GM18507 (cell line): ENCODE data around the gene ACVRL1.

Experiments
- DNase-seq: peaks from one replicate; pipeline ENCODE4 v3.0.0; 2011; ENCODE audit warnings: low read depth; ENCODE audit not compliant: insufficient read length; ENCODE audit errors: extremely low spot score
- FAIRE-seq: peaks from 2 replicates; lab custom pipeline; 2011; peaks lifted over from hg19 to GRCh38; lab: Jason Lieb, UNC

Gene ACVRL1

DNA sequence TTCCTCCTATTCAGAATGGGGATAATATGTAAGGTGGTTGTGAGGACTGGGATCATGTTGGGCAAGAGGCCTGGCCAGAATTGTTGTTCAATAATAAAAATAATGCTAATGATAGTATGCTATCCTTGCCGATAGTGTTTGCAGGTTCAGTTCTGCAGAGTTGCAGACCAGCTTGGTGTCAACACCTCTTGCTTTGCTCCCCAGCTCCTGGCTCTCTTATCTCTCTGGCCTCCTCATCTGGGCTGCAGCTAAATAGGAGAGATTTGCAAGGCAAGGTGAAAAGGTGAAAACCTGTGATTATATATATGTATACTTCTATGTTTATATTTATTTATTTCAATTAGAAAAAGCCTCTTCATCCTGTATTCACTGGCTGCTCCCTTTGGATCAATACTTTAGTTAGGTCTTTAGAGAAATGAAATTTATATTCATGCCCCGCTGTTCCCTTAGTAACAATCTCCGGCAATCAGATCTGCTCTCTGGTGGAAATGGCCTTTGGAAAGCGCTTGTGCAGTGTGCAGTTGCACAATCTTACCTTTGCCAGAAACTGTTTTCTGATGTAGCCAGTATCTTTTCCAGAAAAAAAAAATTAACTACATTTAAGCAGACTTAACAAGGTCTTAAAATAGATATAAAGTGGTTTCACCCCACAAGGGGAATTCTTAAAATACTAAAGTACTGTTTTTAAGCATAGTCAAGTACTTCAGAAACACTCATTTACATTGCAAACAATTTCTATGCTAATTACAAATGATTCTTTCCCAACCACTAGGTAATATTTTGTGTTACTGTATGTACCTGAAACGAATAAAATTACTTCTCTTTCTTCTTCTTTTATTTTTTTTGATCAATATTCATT is 25.1 kb downstream of the ACVRL1 start:
- FAIRE-seq: no peak

DNA sequence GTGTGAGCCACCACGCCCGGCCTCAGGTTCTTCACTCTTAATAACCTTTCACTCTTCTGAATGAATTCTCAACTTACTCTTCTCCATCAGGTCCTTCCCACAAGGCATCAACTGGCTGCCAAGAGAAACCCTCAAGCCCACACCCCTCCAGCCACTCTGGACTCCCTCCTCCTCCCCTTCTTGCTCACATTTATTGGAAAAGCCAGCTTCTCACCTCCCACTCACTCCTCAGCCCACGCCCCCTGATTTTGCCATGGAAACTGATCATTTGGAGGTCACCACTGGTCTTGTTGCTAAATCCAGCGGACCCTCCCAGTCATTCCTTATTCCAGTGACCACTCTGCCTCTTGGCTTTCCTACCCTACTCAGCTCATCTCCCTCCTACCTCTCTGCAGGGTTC is 26.8 kb downstream of the ACVRL1 start:
- FAIRE-seq (no peak), DNase-seq (no peak)

More for the DNA sequence above, 25.1 kb downstream of the ACVRL1 start:
- no peak for DNase-seq

DNA sequence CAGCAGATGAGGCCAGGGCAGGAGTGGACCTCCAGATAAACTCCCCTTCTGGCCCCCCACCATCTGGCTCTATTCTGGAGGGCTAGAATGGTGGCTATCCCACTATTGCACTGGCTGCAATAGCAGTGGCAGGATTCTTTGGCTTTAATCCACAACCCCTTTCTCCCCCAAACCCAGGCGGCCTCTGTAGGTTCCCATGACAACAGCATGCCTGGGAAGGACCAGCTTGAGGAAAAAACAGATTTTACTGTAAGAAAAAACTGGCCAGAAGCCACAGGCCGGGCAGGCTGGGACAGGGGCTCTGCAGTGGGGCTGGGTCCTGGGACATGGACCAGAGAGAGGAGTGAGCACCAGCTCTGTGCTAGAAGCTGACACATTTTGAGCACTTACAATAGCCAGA is 30.6 kb downstream of the ACVRL1 start:
- no peak for DNase-seq
- no peak for FAIRE-seq

DNA sequence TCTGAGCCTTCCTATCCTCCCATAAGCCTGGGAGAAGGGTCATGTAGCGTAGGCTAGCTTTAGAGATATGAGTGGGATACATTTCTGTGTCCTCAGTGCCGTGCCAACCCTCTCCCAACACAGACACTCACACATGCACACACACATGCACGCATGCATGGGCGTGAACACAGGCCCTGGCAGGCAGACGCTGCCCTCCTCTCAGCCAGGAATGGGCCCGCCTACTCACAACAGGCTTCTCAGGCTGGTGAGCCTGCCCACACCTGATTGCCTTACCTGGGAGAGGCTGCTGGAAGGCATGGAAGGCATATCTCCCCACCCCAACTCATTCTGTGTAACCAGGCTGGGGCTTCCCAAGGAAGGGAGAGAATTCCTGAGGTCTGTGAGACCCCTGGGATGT is 31.4 kb downstream of the ACVRL1 start:
- DNase-seq (no peak), FAIRE-seq (no peak)

DNA sequence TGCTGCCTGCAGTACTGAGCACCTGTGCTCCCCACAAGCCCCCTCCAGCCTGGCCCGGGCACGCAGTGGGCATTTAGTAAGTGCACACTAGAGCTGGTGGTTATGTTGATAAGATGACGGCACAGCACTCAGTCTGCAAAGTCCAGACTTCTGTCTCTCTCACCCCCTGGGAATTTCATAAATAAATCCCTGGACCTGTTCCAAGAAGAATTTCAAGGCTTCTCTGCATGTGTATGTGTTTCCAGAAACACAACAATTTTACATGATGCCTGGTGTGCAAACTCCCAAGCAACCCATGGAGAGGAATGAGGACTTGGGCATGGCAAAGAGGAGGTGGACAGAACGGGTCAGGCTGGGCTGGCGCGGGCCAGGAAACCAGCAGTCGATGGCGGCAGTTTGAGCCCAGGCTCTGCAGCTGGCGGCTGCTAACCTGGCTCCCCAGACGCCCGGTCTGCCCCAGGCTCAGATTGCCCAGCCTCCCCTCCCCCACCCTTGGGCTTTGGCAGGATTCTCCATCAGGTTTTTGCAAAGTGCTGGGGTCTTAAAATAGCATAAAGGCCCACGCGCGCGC is 33.8 kb downstream of the ACVRL1 start:
- FAIRE-seq (no peak), DNase-seq (no peak)

DNA sequence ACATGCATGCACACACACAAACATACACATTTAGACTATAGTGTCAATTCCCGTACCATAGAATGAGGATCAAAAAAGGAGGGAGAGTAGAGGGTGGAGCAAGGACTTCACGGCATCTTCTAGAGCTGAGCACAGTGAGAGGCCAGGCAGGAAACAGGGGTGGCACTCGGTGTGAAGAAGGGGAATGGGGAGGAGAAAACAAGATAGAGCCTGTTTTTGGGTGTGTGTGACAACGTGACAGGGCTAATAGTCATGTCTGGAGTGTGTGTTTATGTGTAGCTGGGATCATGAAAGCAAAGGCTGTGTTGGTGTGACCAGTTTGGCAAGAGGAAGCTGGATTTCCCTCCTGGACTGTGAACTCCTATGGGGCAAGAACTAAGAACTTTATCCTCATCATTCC is 34.3 kb downstream of the ACVRL1 start:
- no peak for FAIRE-seq
- DNase-seq: no peak

DNA sequence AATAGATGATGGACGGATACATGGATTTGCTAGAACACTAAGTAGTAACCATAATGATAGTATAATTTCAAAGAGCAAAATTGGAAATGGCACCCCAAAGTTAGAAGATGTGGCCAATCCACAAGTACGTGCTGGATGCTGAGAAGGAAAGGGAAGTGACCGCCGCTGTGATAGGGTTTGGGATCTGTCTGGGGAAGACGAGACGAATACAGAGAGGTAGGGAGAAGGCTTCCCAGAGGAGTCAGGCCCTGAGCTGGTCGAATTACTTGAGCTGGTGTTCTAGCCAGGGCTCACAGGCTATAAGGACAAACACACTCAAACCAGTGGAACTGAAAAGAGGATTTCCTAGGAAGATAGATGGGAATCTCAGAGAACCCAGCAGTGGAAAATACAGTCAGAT is 34.8 kb downstream of the ACVRL1 start:
- FAIRE-seq: no peak
- DNase-seq: no peak

DNA sequence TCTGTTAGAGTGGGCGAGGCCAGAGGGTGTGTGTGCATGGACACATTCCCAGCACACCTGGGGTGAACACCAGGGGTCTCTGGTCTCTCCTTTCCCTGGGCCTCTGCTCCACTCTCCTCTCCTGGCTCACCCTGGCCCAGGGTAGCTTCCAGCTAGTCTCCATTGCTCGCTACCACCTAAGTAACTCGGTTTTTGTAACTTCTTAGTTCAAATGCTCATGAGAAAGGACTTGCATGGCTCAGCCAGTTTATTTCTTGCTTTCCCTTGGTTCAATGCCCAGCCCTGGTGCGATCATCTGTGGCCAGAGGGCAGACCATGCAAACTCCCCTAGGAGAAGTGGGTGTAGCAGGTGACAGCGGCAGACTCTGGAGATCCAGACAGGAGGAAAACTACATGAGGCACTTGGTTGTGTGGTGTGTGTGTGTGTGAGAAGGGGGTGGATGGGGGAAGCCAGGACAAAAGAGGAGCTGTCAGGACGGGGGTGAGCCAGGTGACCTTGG is 35.2 kb downstream of the ACVRL1 start:
- no peak for FAIRE-seq
- DNase-seq: no peak

DNA sequence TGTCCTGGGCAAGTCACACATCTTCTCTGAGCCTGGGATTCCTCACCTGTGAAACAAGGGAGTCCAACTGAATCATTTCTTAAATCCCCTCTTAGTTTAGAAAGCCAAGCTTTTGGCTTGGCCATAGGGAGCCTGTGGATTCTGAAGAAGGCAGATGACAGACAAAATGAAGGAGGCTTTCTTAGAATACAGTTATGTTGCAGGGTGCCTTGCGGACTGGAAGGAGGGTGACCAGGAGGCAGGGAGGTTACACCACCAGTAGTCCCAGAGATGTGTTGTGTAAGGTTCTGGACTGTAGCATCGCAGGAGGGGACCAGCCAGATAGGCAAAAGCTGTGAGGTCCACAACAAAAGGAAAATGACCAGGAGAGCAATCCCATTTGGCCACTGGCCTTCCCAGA is 36.0 kb downstream of the ACVRL1 start:
- DNase-seq (no peak), FAIRE-seq (no peak)

DNA sequence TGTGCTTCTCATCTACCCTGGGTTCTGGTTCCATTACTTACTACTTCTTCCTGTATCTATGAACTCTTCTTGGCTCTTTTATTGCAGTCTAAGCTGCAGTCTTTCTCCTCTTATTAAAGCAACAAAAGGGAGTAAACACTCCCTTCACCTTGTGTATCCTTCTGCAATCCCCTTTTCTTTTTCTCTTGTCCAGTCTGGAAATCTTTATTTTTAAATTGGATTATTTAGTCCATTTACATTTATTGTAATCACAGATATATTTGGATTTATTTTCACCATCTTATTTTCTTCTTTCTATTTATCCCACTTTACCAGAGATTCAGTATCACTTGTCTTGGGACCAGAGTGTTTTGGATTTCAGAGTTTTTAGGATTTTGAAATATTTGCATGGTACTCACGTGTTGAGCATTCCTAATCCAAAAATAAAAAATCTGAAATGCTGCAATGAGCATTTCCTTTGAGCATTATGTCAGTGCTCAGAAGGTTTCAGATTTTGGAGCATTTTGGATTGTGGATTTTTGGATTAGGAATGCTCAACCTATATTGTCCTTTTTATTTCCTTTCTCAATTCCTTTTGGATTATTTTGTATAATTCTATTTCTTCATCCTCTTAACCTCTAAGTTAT is 37.4 kb downstream of the ACVRL1 start:
- FAIRE-seq (no peak), DNase-seq (no peak)

DNA sequence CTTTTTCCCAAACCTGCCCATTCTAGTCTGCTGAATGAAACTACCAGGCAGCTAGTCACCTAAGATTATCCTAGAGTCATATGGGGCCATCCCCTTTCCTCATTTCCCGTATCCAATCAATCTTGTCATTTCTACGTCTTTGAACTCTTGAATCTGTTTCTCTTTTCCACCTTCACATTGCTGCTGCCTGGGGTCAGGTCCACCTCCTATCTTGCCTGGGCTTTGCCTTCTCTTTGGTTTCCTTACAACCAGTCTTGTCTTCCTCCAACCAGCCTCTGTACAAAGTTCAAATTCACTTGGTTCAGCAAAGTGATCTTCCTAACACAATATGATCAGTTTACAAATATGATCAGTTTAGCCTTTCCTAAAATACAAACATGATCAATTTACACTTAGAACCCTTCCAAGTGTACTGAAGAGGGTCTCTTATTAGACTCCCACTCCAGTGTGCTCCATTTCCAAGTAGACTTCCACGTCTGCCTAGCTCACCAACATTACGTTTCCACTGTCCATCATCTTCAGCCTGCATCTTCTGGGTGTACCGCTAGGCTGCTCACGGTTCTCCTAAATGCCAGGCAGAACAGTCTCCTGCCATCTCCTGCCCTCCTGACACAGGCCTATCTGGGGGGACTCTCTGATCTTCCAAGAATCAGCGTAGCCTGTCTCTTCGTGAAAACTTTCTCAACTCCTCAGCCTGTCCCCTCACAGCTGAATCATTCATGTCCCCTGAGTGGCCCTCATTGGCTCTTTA is 40.1 kb downstream of the ACVRL1 start:
- DNase-seq: no peak
- no peak for FAIRE-seq

DNA sequence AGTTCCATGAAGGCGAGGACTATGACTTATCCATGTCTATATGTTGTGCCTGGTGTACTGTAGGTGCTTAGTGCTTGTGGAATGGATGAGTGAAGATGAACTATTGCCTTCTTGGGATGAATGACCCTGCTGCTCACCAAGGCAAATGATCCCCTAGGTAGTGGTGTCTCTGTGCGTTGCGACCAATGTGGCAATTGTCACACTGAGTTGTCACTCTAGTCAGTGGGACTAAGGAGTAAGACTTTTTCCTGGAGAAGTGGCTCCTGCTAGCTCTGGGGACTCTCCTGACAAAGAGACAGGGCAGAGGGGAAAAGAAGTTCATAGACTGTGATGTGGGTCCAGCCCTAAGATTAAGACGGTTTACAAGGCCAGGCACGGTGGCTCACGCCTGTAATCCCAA is 40.8 kb downstream of the ACVRL1 start:
- FAIRE-seq (no peak), DNase-seq (no peak)

DNA sequence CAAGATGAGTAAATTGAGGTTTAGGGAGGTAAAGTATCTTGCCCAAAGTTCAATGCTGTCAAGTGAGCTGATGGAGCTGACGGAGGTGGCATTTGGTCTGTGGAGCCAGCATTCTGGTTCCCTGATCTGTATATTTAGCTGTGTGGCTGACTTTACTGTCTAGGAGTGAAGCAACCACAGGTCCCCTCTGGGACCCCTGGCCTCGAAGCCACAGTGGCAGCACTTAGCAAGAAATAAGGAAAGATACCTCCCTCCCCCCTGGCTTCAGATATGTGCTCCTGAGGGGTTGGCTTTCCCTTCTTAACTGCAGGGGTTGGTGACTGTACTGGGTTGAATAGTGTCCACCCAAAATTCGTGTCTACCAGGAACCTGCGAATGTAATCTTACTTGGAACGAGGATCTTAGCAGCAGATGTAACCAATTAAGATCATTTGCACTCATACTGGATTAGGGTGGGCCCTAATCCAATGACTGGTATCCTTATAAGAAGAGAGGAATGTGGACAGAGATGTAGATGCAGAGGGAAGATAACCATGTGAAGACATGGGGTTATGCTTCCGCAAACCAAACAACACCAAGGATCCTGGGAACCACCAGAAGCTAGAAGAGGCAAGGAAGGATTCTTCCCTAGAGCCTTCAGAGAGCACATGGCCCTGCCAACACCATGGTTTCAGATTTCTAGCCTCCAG is 42.2 kb downstream of the ACVRL1 start:
- FAIRE-seq (no peak), DNase-seq (no peak)

DNA sequence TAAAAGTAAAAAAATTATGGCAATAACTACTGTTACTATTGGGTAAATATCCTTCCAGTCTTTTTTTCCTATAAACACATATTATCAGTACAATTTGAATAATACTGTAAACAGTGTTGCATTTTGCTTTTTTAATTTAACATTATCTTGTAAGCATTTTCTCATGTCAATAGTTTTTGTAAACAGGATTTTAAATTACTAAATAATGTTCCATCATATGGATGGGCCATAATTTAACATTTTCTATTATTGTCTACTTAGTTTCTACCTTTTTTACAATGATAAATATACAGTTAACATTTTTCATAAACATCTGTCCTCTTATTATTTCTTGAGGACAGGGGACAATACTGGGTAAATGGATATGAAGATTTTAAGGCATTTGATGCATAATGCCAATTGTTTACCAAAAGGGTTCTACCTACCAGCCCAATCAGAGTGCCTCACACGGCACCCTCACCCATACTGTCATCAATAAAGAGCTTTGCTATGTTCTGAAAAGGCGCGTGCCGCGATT is 43.4 kb downstream of the ACVRL1 start:
- FAIRE-seq: no peak
- DNase-seq: no peak

DNA sequence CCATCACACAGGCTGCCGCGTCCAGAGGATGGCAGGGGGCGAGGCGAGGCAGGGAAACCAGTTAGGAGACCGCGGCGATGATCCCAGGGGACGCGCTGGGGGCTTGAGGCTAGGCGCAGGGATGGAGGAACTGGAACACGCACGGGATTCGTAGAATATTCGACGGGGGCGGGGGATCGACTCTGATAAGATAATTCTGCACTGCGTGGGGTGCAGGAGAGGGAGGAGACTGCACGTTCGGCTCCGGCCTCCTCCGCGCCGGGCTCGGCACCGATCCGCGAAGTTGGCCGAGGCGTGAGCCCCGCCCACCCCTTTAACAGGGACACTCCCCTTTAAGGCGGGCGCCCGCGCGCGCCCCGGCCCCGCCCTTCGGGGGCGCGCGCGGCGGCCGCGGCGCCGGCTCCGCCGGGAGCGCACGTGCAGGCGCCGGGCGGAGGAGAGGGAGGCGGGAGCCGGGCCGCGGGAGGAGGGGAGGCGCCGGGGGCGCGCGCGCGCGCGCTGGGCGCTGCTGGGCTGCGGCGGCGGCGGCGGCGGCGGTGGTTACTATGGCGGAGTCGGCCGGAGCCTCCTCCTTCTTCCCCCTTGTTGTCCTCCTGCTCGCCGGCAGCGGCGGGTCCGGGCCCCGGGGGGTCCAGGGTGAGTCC is 44.0 kb downstream of the ACVRL1 start, which contains the start of gene ACVR1B:
Gene ACVR1B, plus strand, starts transcription at position 501 of the 644 bp plus-strand sequence. Its CDS starts 45 bp downstream, at position 546.
- DNase-seq (peak; percentile 78), FAIRE-seq (peak; percentile 50)

DNA sequence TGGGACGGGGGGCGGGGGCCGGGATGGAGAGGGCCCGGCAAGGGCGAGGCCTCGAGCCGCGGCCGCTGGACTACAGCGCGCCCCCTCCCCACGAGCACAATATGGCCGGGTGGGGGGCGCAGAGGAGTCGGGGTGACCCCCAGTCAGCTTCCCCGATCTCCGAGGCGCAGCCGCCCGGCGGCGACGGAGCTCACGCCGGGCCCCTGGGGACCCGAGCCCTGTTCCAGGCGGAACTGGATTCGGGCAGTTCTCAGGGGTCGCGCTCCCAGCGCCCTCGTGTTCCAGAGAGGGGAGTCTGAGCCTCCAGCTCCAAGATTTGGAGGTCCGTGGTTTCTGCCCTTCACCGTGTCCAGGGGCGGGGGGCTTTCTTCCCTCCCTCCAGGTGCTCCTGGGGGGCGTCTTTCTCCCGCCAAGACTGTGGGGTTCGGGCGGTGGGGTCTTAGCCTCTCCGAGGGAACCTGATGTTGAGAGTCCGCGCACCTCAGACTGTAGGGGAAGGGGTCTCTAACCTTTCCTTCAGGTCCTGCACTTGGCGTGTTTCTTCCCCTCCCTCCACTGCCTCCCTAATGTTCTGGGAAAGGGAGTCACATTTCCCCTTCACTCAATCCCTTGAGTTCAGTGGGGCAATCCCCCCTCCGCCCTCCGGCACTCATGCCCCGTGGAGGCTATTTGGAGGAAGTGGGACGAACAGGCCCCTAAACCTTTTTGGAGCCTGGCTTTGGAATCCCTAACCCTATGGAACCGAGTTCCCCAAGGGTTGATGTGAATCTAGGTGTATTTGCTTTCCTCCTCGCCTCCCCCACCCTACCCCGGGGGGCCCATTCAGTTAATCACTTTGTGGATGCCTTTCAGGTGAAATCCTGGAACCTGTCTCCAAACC is 44.8 kb downstream of the ACVRL1 start:
- FAIRE-seq: no peak
- DNase-seq: no peak

DNA sequence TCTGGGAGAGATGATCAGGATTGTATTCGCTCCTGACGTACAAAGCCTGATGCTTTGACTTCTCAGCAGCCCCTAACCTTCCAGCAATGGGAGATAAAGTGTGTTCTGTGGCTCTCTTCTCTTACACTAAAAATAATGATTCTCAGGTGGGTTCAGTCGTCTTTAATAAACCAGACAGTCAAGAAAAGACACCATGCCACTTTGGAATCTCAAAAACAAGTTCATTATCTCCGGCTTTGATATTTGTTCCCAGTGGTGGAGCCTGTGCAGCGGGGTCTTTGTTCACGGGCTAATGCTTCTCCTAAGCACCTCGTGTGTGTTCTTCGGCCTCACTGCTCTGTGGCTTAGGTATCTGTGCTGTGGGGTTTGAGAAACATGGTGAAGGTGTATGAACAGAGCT is 45.8 kb downstream of the ACVRL1 start:
- DNase-seq (no peak), FAIRE-seq (no peak)

DNA sequence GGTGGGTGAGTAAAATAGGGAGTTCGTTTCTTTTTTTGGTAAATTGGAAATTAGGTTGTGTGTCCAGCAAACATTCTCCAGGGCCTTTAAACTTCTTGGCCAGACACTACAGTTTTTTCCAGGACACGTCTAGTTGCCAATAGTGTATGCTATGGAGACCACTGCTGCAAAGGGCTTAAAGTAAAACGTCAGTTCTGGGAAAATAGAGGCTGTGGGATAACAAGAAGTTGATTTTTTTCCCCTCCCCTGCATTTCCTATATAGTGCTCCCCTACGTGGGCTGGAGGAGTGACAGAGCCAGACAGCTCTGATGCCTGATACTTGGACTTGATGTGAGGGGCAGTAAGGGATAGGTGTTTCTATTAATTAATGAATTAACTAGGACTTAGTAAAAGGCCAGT is 46.6 kb downstream of the ACVRL1 start:
- no peak for FAIRE-seq
- DNase-seq: no peak
